Measurements from ENCODE around the gene ERCC4. TPM values are rescaled to one million over a fixed set of nuclear protein-coding genes. Genes with fewer than 3 reads are reported as not detected.
A peak's percentile ranks its signal among the peaks of the same experiment; 100 is the strongest.

The ERCC4 gene
- total and polyA plus RNA-seq, 2 experiments from 2014 or later: 13.1 to 15.6 TPM

DNA sequence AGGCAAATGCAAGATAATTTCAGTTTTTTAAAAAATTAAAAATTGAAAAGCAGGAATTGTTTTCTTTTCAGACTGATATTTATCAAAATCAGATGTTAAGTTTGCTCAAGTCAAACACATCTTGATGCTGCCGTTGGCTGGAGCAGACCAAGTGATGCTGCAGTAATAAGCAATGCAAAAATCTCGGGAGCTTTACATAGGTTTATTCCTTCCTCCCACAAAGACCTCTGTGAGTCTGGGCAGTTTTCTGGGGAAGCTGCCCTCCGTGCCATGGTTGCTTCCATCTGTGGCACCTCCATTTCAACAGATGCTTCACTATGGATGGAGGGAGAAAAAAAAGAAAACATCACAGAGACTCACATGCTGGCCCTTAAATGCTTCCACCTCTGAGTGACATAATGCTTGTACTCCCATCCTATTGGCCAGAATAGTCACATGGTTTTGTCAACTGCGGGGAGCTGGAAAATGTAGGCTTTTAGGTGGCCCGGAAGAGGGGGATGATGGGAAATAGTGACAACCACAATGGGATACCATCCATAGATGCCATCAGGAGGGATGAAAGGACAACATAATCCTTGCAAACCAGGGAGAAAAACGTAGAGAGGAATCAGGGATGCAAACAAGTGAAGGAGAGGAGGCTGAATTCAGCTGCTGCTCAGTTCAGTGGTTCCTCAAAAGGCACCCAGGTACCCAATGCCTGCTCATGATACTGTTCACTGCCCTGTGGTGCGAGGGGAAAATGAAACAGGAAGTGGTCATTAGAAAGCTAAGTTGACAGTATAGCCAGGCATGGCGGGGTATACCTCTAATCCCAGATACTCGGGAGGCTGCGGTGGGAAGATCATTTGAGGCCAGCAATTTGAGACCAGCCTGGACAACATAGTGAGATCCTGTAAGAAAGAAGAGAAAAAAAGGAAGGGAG lies 13.5 kb upstream of the ERCC4 start:
- Histone ChIP-seq H3K9me3 (ENCODE audit: low read depth) (no peaks in the 10 kb centered on the region), H3K27ac (no peak overlapping the region), H3K4me1 (ENCODE audit: low read depth) (no peaks in the 10 kb centered on the region), H3K27me3 (no peaks in the 10 kb centered on the region), H3K4me3 (no peak overlapping the region), H3K36me3 (no peaks in the 10 kb centered on the region)
- no peak for DNase-seq (ENCODE audit: low read depth in 1 of 2, low spot score in 1 of 2)
- TF ChIP-seq, protein P1, sequence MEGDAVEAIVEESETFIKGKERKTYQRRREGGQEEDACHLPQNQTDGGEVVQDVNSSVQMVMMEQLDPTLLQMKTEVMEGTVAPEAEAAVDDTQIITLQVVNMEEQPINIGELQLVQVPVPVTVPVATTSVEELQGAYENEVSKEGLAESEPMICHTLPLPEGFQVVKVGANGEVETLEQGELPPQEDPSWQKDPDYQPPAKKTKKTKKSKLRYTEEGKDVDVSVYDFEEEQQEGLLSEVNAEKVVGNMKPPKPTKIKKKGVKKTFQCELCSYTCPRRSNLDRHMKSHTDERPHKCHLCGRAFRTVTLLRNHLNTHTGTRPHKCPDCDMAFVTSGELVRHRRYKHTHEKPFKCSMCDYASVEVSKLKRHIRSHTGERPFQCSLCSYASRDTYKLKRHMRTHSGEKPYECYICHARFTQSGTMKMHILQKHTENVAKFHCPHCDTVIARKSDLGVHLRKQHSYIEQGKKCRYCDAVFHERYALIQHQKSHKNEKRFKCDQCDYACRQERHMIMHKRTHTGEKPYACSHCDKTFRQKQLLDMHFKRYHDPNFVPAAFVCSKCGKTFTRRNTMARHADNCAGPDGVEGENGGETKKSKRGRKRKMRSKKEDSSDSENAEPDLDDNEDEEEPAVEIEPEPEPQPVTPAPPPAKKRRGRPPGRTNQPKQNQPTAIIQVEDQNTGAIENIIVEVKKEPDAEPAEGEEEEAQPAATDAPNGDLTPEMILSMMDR (IDR thresholded peaks at IDR 0.05; ENCODE audit: low read depth, low read length): no peak

- no peaks in the 10 kb centered on the region for H3K27me3 ChIP-seq
- no peaks in the 10 kb centered on the region for H3K9me3 ChIP-seq (ENCODE audit: low read depth)
- no peak for DNase-seq (ENCODE audit: low read depth in 1 of 2, low spot score in 1 of 2)
- H3K36me3 ChIP-seq: no peaks in the 10 kb centered on the region
- TF ChIP-seq, protein P1 (IDR thresholded peaks at IDR 0.05; ENCODE audit: low read depth, low read length): no peak
- no peak overlapping the region for H3K27ac ChIP-seq
- no peak overlapping the region for H3K4me3 ChIP-seq
- no peaks in the 10 kb centered on the region for H3K4me1 ChIP-seq (ENCODE audit: low read depth)
Measured at GRCh38 chr16:13907431-13907830, 12.5 kb upstream of the ERCC4 start.

DNA sequence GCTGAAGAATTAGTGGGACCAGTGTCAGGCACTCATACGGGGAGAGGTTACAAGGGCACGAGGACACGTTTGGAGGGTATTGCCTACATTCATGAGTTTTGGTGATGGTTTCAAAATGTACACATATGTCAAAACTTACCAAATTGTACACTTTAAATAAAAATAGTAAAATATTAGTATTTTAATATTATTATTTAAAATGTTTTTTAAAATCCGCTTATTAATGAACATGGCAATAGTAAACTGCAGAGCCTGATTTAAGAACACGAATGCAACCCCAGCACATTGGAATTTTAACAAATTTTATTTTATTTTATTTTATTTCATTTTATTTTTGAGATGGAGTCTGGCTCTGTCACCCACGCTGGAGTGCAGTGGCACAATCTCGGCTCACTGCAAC lies 10.9 kb upstream of the ERCC4 start:
- TF ChIP-seq, protein P1 (IDR thresholded peaks at IDR 0.05; ENCODE audit: low read depth, low read length): no peak
- DNase-seq (ENCODE audit: low read depth in 1 of 2, low spot score in 1 of 2): no peak
- H3K4me3 ChIP-seq: no peak overlapping the region
- H3K4me1 ChIP-seq (ENCODE audit: low read depth): no peaks in the 10 kb centered on the region
- no peaks in the 10 kb centered on the region for H3K27me3 ChIP-seq
- H3K36me3 ChIP-seq: no peaks in the 10 kb centered on the region
- no peak overlapping the region for H3K27ac ChIP-seq
- H3K9me3 ChIP-seq (ENCODE audit: low read depth): no peaks in the 10 kb centered on the region

- Histone ChIP-seq H3K9me3 (ENCODE audit: low read depth) (no peaks in the 10 kb centered on the region), H3K27ac (no peak overlapping the region), H3K36me3 (no peaks in the 10 kb centered on the region), H3K27me3 (no peaks in the 10 kb centered on the region), H3K4me1 (ENCODE audit: low read depth) (no peaks in the 10 kb centered on the region), H3K4me3 (no peak overlapping the region)
- peak in 1 of 2 donors; percentile 98 for DNase-seq (ENCODE audit: low read depth in 1 of 2, low spot score in 1 of 2)
- TF ChIP-seq, protein P1 (IDR thresholded peaks at IDR 0.05; ENCODE audit: low read depth, low read length): no peak
Measured at GRCh38 chr16:13909872-13910303, 10.1 kb upstream of the ERCC4 start.

DNA sequence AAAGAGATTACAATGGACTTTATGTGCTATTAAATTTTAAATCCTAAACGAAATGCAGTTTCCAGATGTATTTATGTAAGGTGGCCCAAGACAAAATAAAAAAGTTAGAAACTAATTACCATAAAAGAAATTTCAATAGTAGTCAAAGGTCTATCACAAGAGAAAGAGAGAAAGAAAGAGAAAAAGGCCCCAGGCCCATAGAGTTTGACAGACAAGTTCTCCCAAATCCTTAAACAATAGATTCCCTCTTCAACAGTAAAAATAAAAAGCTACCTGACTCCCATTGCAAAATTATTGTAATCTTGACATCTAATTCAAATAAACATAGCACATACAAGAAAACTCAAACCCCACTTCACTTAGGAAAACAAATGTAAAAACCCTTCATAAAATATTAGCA lies 8.6 kb upstream of the ERCC4 start:
- TF ChIP-seq, protein P1 (IDR thresholded peaks at IDR 0.05; ENCODE audit: low read depth, low read length): no peak
- Histone ChIP-seq H3K4me1 (ENCODE audit: low read depth) (no peaks in the 10 kb centered on the region), H3K27ac (no peak overlapping the region), H3K4me3 (no peak overlapping the region), H3K36me3 (no peaks in the 10 kb centered on the region), H3K27me3 (peaks cover 4% of the 10 kb centered on the region), H3K9me3 (ENCODE audit: low read depth) (no peaks in the 10 kb centered on the region)
- no peak for DNase-seq (ENCODE audit: low read depth in 1 of 2, low spot score in 1 of 2)
